Astrocyte of the cerebellum (primary cell): ENCODE results near the gene TFDP1.

ENCODE experiments used
- DNase-seq: peaks from one replicate; pipeline ENCODE4 v3.0.0-alpha.2; 2011; ENCODE audit warnings: low read depth
- H3K4me3 ChIP-seq: 2 replicates; pipeline ENCODE4 v1.5.1; 2011; ENCODE audit warnings: mild to moderate bottlenecking, low read depth, low read length, moderate library complexity
- CTCF ChIP-seq: IDR thresholded peaks from 2 replicates; pipeline ENCODE4 v1.5.1; 2012; ENCODE audit warnings: low read length, low read depth, moderate library complexity, mild to moderate bottlenecking; ENCODE audit errors: missing control alignments
- in situ Hi-C: cut with HindIII; loops from 2 replicates; pipeline ENCODE4 v1.10.0; 2017; ENCODE audit warnings: low sequenced_read_pairs

The TFDP1 gene

GRCh38 chr13:113656831-113657671 lies 72.5 kb downstream of the TFDP1 start:
- in situ Hi-C loops = no loop called here
- no peak for TF ChIP-seq CTCF
- H3K4me3 ChIP-seq = no peak overlapping the region
- DNase-seq = no peak

GRCh38 chr13:113657851-113658741 lies 73.5 kb downstream of the TFDP1 start, which contains the start of gene ATP4B:
Gene ATP4B, minus strand, starts transcription at chr13:113658198. Its CDS starts 54 bp downstream, at chr13:113658144.
- no peak for TF ChIP-seq CTCF
- in situ Hi-C loops = no loop called here
- no peak within 1 kb of the TSS for H3K4me3 ChIP-seq
- no peak for DNase-seq

GRCh38 chr13:113658836-113659235 lies 74.3 kb downstream of the TFDP1 start:
- no peak overlapping the region for H3K4me3 ChIP-seq
- in situ Hi-C loops = no loop called here
- DNase-seq = no peak
- no peak for TF ChIP-seq CTCF

GRCh38 chr13:113659337-113659736 lies 74.8 kb downstream of the TFDP1 start:
- no peak for DNase-seq

GRCh38 chr13:113660066-113660465 lies 75.5 kb downstream of the TFDP1 start:
- no peak for TF ChIP-seq CTCF
- no peak for DNase-seq
- in situ Hi-C loops = no loop called here
- H3K4me3 ChIP-seq = no peak overlapping the region

More at GRCh38 chr13:113659337-113659736, 74.8 kb downstream of the TFDP1 start:
- H3K4me3 ChIP-seq = no peak overlapping the region
- in situ Hi-C loops = no loop called here
- TF ChIP-seq CTCF = no peak

GRCh38 chr13:113661509-113661908 lies 77.0 kb downstream of the TFDP1 start:
- no peak for DNase-seq
- H3K4me3 ChIP-seq = no peak overlapping the region
- in situ Hi-C loops = no loop called here
- no peak for TF ChIP-seq CTCF
